GM21423 (cell line): ENCODE measurements around the gene PNPLA1.

Source experiments
- ATAC-seq: cut with Tn5 transposase; IDR thresholded peaks from one replicate; pipeline ENCODE4 v1.9.1; 2021; ENCODE audit warnings: mild to moderate bottlenecking, moderate library complexity; ENCODE audit not compliant: unreplicated experiment

The PNPLA1 gene

DNA sequence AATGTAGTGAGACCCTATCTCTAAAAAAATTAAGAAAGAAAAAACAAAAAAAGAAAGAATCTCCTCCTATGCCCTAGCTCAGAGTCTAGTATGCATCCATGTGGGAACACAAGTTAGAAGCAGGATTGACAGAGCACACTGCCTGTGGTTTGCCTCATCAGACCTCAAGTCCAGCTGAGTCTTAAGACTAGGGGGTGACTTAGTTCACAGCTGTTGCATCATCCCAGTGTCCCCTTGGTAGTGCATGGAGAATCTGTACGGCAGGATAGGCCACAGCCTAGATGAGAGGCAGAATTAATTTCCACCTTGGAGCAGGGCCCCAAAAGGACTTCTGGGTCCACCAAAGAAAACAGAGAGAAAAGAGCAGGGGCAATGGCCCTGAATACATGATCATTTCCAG lies 13.7 kb downstream of the PNPLA1 start:
- ATAC-seq, result no peak

GRCh38 chr6:36284359-36284758 lies 14.5 kb downstream of the PNPLA1 start:
- ATAC-seq, result no peak

GRCh38 chr6:36285187-36285671 lies 15.4 kb downstream of the PNPLA1 start:
- ATAC-seq, result no peak

DNA sequence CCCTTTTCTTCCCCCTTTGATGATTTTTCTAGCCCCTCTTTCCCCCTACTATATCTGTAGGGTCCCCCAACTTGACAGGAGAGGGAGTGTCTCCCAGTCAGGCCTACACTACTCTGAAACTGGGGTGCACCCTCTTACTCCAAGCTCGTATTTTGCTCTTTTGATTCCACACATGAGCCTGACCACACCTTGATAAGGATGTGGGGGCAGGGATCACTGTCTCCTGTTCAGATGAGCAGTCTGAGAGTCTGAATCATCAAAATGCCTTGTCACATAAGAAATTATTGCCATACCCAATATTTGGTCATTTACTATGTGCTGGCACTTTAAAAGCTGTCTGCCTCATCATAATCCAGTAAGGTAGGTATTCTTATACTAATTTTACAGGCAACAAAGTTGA lies 15.9 kb downstream of the PNPLA1 start:
- no peak for ATAC-seq

GRCh38 chr6:36286858-36287257 lies 17.0 kb downstream of the PNPLA1 start:
- ATAC-seq, result no peak

DNA sequence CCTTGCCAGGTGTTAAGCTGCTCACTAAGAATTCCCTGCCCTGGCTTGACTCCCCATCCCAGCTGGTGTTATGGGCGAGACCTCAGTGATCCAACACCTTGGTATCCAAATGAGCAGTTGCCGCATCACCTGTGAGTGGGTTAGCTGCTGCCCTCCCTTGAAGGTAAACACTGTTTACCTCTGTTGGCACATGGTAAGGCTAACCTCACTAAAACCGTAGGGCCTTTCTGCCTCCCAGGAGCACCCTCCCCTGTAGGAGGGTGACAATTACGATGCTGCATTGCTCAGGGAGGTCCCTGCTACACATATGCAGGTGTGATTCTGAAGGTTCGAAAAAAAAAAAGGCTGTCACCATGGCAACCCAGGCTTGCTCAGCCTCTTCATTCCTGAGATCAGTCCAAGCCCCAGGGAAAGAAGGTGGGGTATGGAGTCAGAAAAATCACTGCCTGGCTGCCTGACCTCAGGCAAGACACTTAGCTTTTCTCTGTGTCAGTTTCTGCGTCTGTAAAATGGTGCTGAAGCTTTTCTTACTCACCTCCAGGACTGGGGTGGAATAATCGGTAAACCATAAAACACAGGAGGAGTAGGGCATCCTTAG lies 19.5 kb downstream of the PNPLA1 start:
- no peak for ATAC-seq

GRCh38 chr6:36290668-36291620 lies 21.1 kb downstream of the PNPLA1 start:
- ATAC-seq, result no peak

- no peak for ATAC-seq
Measured at GRCh38 chr6:36292170-36292569, 22.3 kb downstream of the PNPLA1 start.

DNA sequence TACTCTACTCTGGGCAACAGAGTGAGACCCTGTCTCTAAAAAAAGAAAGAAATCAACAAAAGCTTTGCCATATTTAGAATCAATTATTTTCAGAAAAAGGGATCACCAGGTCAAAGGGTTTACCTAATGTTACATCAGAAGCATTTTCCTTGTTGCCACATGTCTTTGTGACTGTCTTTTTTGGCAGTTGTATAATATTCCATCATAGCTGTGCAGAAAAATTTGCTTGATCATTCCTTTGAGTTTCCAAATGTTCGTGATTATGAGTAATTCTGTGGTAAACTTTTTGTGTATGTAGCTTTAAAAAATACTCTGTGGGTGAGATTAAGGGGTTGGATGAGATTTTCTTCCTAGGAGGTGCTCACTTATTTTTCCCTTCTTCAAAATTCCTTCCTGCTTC lies 26.4 kb downstream of the PNPLA1 start:
- no peak for ATAC-seq

DNA sequence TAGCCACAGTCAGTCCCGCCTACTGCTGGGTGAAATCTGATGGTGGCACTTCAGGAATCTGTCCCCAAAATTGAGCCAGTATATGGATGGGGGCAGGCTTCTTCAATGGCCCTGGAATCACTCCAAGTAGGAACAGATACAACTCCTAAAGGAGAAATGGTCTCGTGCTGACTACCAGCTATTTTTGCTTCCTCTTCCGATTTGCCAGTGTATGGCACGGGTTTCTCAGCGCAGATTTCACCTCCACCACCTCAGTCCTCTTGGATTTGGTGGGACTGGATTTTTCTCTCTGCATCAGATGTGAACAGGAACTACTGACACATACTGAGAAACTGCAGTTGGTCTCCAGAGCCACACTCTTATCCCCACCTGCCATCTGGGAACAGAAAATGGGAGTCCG lies 27.2 kb downstream of the PNPLA1 start:
- ATAC-seq, result no peak

- ATAC-seq, result no peak
Measured at GRCh38 chr6:36297511-36297910, 27.7 kb downstream of the PNPLA1 start.

- ATAC-seq, result no peak
Measured at GRCh38 chr6:36298027-36298426, 28.2 kb downstream of the PNPLA1 start.

- no peak for ATAC-seq
Measured at GRCh38 chr6:36301085-36301658, 31.3 kb downstream of the PNPLA1 start.

GRCh38 chr6:36301781-36302180 lies 31.9 kb downstream of the PNPLA1 start:
- no peak for ATAC-seq

- no peak for ATAC-seq
Measured at GRCh38 chr6:36302227-36302976, 32.5 kb downstream of the PNPLA1 start.

GRCh38 chr6:36305885-36306284 lies 36.0 kb downstream of the PNPLA1 start:
- ATAC-seq, result no peak

DNA sequence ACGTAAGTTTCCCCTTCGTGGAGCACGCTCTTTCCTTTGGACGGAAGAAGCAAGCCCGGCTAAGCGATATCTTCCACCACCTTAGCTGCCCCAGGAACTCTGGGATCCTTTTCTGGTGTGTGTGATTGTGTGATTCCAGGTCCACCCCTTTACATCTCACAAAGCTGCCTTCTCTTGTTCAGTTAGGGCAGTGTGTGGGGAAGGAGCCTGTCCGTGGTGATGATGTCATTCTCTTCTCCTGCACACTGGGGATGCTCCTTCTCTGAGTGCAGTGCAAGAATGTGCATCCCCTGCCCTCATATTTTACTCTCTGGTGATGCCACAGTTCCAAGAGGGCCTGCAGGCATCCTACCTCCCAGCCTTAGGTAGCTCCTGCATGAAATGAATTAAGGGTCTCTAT lies 36.5 kb downstream of the PNPLA1 start:
- no peak for ATAC-seq

- ATAC-seq, result no peak
Measured at GRCh38 chr6:36308514-36308913, 38.7 kb downstream of the PNPLA1 start.

- no peak for ATAC-seq
Measured at GRCh38 chr6:36309203-36309602, 39.3 kb downstream of the PNPLA1 start.

- ATAC-seq, result no peak
Measured at GRCh38 chr6:36309900-36310299, 40.0 kb downstream of the PNPLA1 start.
